ENCODE measurements around the gene PRMT7. TPM values are rescaled to one million over a fixed set of nuclear protein-coding genes. Genes with fewer than 3 reads are reported as not detected.

Gene PRMT7
- total and polyA plus RNA-seq, 2 donors (not counting 1 experiment from before 2014, with no cell fraction given) = 76.9 to 80.4 TPM

DNA sequence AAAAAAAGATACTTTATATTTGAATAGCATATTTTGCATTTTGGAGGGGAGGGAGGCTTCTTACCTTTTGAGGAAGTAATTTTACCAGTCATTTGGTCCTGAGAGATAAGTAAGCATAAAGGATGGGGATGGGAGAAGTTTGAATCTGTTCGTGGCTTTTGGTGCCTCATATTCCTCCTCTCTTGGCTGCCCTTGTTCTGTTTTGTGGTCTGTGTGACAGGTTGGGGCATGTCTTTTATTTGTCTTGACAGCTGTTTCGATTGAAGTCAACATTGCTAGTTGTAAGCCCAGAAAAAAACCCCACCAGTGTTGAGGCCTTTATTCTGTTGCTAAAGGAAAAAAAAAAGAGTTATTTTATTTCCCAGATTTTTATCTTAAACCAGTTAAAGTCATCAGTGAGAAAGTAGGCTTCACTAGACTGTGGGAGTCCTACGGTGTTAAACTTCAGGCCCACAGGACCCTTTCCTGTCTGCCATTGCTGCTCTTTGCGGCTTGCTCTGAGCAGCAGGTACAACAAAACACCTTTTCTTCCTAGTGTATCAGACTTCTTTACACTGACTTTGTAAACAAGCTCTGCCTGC lies 35.1 kb upstream of the PRMT7 start:
- no peaks in the 10 kb centered on the region for H3K27me3 ChIP-seq (replicated peaks in 1 of 4; ENCODE audit: control extremely low read depth in 1 of 4, control insufficient read depth in 3 of 4, insufficient read depth in 4 of 4, low read length in 3 of 4)
- H3K4me1 Mint-ChIP-seq = peaks cover 55% of the 10 kb centered on the region
- intact Hi-C loops (cut with micrococcal nuclease) = loop anchor here (1.0 kb wide), 1 partner anchor 14 kb away; no protein-coding TSS in a partner anchor
- peak overlapping the region; percentile 64 for H3K4me3 Mint-ChIP-seq
- peaks cover 9 to 40% of the 10 kb centered on the region in 2 experiments for H3K36me3 ChIP-seq (replicated peaks in 1 of 2; ENCODE audit: control extremely low read depth in 1 of 2, control insufficient read depth in 1 of 2, extremely low read depth in 1 of 2, insufficient read depth in 2 of 2, low read length in 1 of 2)
- ATAC-seq (ENCODE audit: low read depth) = peak; percentile 67
- no peaks in the 10 kb centered on the region for H3K9me3 Mint-ChIP-seq (ENCODE audit: insufficient read depth)
- peak; percentile 65 for DNase-seq
- peak overlapping the region; percentile 28 for H2AFZ ChIP-seq (ENCODE audit: insufficient read depth, low read depth, low read length, poor library complexity, severe bottlenecking)
- H4K20me1 ChIP-seq (ENCODE audit: control insufficient read depth, insufficient read depth, low read length, poor library complexity, severe bottlenecking) = peaks cover 35% of the 10 kb centered on the region
- peak overlapping the region in 2 of 5 experiments; percentile 24 to 40 for H3K4me3 ChIP-seq (ENCODE audit: control extremely low read depth in 1 of 5, extremely low read depth in 1 of 5, insufficient read depth in 1 of 5, low read depth in 2 of 5, low read length in 4 of 5)
- WGBS (ENCODE audit: insufficient coverage) = 15% methylated on average over 3 of the region's 4 CpGs
- peak overlapping the region; percentile 46 to 79 for H3K27ac ChIP-seq (ENCODE audit: low read length in 2 of 2)
- peak overlapping the region; percentile 94 for H3K27ac Mint-ChIP-seq
- ChIA-PET POLR2A (no interaction called here), CTCF (interaction anchor here (0.6 to 3.6 kb wide), 7 partner anchors 10 to 53 kb away, joined by 3 to 20 read pairs (median 5); partner anchors contain the start of genes PRMT7, SLC7A6 and SLC7A6OS)
- H3K27me3 Mint-ChIP-seq = no peaks in the 10 kb centered on the region
- peaks cover 43 to 61% of the 10 kb centered on the region in 2 donors for H3K4me1 ChIP-seq (ENCODE audit: control insufficient read depth in 2 of 2, insufficient read depth in 2 of 2, low read length in 2 of 2)
- peak overlapping the region; percentile 62 for H3K4me2 ChIP-seq (replicated peaks; ENCODE audit: low read depth, low read length, poor library complexity, severe bottlenecking)
- peak overlapping the region; percentile 47 for H3K9ac ChIP-seq (ENCODE audit: low read length)
- no peaks in the 10 kb centered on the region for H3K9me3 ChIP-seq (ENCODE audit: control extremely low read depth in 1 of 3, control insufficient read depth in 2 of 3, insufficient read depth in 1 of 3, low read length in 2 of 3)
- TF ChIP-seq EZH2 (IDR thresholded peaks at IDR 0.05; ENCODE audit: borderline replicate concordance, insufficient read depth, low read depth, low read length, poor library complexity, severe bottlenecking) = no peak
- TF ChIP-seq, protein P1, sequence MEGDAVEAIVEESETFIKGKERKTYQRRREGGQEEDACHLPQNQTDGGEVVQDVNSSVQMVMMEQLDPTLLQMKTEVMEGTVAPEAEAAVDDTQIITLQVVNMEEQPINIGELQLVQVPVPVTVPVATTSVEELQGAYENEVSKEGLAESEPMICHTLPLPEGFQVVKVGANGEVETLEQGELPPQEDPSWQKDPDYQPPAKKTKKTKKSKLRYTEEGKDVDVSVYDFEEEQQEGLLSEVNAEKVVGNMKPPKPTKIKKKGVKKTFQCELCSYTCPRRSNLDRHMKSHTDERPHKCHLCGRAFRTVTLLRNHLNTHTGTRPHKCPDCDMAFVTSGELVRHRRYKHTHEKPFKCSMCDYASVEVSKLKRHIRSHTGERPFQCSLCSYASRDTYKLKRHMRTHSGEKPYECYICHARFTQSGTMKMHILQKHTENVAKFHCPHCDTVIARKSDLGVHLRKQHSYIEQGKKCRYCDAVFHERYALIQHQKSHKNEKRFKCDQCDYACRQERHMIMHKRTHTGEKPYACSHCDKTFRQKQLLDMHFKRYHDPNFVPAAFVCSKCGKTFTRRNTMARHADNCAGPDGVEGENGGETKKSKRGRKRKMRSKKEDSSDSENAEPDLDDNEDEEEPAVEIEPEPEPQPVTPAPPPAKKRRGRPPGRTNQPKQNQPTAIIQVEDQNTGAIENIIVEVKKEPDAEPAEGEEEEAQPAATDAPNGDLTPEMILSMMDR (IDR thresholded peaks at IDR 0.05) = no peak
- H3K79me2 ChIP-seq (ENCODE audit: control insufficient read depth, insufficient read depth, low read length) = peaks cover 86% of the 10 kb centered on the region

DNA sequence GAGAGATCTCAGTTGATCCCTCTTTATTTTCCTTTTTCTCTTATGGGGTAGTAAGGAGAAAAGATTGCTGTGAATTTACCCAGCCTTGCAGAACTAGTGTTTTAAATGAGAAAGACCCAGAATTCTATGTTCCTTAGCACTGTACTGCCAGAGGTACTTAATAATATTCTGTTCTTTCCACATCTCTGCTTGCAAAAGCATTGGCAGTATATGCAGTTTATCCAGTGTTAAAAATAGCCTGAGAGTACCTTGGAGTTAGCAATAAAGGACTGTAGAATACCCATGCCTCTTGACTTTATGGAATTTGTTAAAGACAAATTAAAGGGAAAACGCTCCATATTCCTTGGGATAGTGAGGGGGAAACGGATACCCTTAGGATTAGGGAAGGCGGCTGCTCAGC lies 34.6 kb upstream of the PRMT7 start:
- ATAC-seq (ENCODE audit: low read depth) = no peak
- TF ChIP-seq, protein P1 (IDR thresholded peaks at IDR 0.05) = no peak
- TF ChIP-seq EZH2 (IDR thresholded peaks at IDR 0.05; ENCODE audit: borderline replicate concordance, insufficient read depth, low read depth, low read length, poor library complexity, severe bottlenecking) = no peak
- H3K9me3 ChIP-seq (ENCODE audit: control extremely low read depth in 1 of 3, control insufficient read depth in 2 of 3, insufficient read depth in 1 of 3, low read length in 2 of 3) = no peaks in the 10 kb centered on the region
- Mint-ChIP-seq H3K4me3 (peak overlapping the region; percentile 64), H3K4me1 (peaks cover 57% of the 10 kb centered on the region), H3K9me3 (ENCODE audit: insufficient read depth) (no peaks in the 10 kb centered on the region), H3K27ac (peak overlapping the region; percentile 94), H3K27me3 (no peaks in the 10 kb centered on the region)
- no peaks in the 10 kb centered on the region for H3K27me3 ChIP-seq (replicated peaks in 1 of 4; ENCODE audit: control extremely low read depth in 1 of 4, control insufficient read depth in 3 of 4, insufficient read depth in 4 of 4, low read length in 3 of 4)
- no peak for DNase-seq
- ChIA-PET POLR2A (interaction anchor here (0.7 kb wide), 1 partner anchor 428 kb away, joined by 3 read pairs; no protein-coding TSS in a partner anchor), CTCF (interaction anchor here (1.2 to 3.6 kb wide), 5 partner anchors 9 to 52 kb away, joined by 3 to 20 read pairs (median 6); partner anchors contain the start of gene SLC7A6)
- H2AFZ ChIP-seq (ENCODE audit: insufficient read depth, low read depth, low read length, poor library complexity, severe bottlenecking) = peak overlapping the region; percentile 28
- peaks cover 9 to 40% of the 10 kb centered on the region in 2 experiments for H3K36me3 ChIP-seq (replicated peaks in 1 of 2; ENCODE audit: control extremely low read depth in 1 of 2, control insufficient read depth in 1 of 2, extremely low read depth in 1 of 2, insufficient read depth in 2 of 2, low read length in 1 of 2)
- 93% methylated on average over 2 of the region's 3 CpGs for WGBS (ENCODE audit: insufficient coverage)
- peaks cover 45 to 65% of the 10 kb centered on the region in 2 donors for H3K4me1 ChIP-seq (ENCODE audit: control insufficient read depth in 2 of 2, insufficient read depth in 2 of 2, low read length in 2 of 2)
- intact Hi-C loops (cut with micrococcal nuclease) = no loop called here
- H3K9ac ChIP-seq (ENCODE audit: low read length) = peak overlapping the region; percentile 47
- H3K4me2 ChIP-seq (replicated peaks; ENCODE audit: low read depth, low read length, poor library complexity, severe bottlenecking) = peak overlapping the region; percentile 62
- peak overlapping the region; percentile 46 to 79 for H3K27ac ChIP-seq (ENCODE audit: low read length in 2 of 2)
- H3K79me2 ChIP-seq (ENCODE audit: control insufficient read depth, insufficient read depth, low read length) = peaks cover 86% of the 10 kb centered on the region
- peaks cover 30% of the 10 kb centered on the region for H4K20me1 ChIP-seq (ENCODE audit: control insufficient read depth, insufficient read depth, low read length, poor library complexity, severe bottlenecking)
- H3K4me3 ChIP-seq (ENCODE audit: control extremely low read depth in 1 of 5, extremely low read depth in 1 of 5, insufficient read depth in 1 of 5, low read depth in 2 of 5, low read length in 4 of 5) = peak overlapping the region in 1 of 5 experiments; percentile 40
